Skeletal muscle cell (primary cell): Measurements from ENCODE around the gene SMC6.
A peak's percentile ranks its signal among the peaks of the same experiment; 100 is the strongest.

ENCODE experiments used
- DNase-seq: peaks from one replicate; pipeline ENCODE4 v3.0.0-alpha.2; 2010; ENCODE audit warnings: low read depth
- H3K4me3 ChIP-seq: 2 replicates; pipeline ENCODE4 v1.5.1; 2011; ENCODE audit warnings: low read depth, mild to moderate bottlenecking, control low read depth, low read length, moderate library complexity

SMC6 gene

DNA sequence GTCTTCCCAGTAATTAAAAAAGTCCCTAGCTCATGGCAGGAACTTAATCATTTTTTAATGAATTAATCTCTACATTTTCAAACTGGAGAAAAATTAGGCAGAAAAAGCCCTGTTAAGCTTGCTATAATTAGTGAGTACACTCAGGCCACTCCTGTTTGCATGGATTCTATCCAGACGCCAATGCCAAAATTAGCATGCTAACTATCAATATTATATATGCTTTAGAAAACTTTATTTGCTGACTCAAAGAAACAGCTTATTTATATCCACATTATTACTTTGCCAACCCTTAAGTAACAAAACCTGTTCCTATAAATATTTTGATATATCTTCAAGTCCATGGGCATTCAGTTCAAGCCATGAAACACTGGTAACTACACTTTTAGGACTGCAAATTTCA is 90.9 kb downstream of the SMC6 start:
- no peak for DNase-seq
- H3K4me3 ChIP-seq = no peak overlapping the region

DNA sequence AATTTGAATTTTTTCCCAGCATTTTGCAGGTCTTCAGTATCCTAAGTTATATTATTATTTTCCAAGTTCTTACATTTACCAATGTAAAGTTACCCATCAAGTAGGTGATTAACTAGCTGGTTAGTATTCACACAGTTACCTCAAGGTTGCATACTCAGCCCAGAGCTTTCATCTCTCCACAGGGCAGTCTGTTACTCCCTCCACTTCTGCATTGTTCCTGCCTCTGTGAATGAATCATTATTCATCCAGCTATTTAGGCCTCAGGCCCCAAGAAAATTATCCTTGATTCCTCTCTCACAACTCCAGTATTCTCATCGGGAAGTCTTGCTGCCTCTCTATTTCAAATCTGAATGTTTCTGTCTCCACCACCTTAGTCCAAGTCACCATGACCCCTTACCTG is 92.2 kb downstream of the SMC6 start:
- no peak overlapping the region for H3K4me3 ChIP-seq
- no peak for DNase-seq

DNA sequence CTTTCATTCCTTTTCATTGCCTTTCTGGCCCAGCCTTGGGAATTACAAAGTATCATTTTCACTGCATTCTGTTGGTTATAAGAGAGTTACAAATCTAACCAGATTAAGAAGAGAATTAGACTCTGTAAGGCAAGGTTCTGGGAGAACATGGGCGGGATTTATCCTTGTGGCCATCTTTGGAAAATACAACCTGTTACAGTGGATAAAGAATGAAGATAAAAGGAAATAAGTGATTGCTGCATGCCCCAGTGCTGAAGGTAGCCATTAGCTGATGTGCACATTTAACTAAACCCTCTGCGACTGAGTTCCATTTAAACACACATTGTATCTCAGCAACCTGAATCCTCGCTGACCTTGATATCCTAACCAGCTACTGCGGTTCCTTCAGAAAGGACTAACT is 93.4 kb downstream of the SMC6 start:
- H3K4me3 ChIP-seq = no peak overlapping the region
- no peak for DNase-seq

DNA sequence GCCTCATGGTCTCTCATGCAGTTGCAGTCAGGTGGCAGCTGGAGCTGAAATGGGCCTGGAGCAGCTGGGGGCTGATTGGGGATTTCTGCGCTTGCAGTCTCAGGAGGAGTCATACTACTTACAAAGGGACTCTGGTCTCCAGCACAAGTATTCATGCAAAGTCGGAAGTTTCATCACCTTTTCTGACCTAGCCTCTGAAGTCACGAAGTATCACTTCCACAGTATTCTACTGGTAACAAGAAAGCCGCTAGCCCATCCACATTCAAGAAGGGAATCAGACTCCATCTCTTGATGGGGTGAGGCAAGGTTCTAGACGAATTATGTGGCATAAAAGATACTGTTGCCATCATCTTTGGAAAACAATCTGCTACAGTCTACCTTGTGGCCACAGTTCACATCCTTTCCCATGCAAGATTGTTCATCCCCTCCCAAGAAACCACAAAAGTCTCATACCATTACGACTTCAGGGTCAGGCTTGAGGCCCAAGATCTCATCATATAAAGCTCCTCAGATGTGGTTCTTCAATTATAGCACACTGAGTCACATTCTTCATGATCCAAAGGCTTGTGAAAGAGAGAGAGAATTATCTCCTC is 95.3 kb downstream of the SMC6 start:
- H3K4me3 ChIP-seq = no peak overlapping the region
- DNase-seq = peak; percentile 72

DNA sequence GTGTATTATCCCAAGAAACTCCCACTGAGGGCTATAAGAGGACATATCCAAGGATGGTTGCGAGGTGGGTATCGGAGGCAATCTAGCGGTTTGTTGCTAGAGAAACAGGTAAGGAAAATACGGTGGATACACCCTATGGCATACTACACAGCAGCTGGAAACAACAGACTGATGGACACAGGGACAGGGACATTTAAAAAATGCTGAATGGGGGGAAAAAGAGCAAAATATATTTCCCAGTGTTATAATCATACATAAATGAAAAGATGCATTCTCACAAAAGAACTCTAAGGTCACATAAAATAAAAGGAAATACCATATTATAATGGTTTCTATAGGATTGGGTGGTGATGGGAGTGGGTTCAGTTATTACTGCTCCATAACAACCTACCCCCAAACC is 95.9 kb downstream of the SMC6 start:
- DNase-seq = no peak
- no peak overlapping the region for H3K4me3 ChIP-seq

DNA sequence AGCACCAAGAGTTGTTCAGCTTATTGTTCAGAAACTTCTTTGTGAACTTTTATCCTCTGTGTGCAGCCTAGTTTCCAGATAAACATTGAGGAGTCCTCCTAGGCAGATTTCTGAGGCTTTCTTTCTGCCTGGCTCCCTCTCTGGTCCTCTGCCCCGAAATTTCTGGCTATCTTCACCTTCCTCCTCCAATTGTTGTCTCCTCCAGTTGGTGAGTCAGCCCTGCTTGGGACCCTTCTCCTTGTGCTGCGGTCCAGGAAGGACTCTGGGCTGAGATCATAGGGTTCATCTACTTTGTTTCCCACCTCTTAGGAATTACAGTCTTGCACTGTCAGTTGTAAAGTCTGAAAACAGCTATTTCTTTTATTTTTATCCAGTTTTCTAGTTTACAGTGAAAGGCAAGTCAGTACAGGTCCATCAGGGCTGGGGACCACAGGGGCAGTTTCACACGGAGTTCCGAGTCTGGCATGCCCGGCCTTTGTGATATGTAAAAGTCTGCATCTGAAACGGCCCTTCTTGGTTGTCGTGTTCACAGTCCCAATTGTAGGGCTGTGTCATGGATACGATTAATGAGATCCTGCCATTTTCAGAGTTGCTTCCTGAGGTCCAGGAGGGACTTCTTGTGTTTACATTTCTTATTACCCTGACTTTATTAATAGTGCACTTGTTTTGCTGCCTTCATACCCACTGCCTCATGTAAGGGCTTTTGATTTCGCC is 100.8 kb downstream of the SMC6 start:
- DNase-seq = no peak
- H3K4me3 ChIP-seq = no peak overlapping the region

DNA sequence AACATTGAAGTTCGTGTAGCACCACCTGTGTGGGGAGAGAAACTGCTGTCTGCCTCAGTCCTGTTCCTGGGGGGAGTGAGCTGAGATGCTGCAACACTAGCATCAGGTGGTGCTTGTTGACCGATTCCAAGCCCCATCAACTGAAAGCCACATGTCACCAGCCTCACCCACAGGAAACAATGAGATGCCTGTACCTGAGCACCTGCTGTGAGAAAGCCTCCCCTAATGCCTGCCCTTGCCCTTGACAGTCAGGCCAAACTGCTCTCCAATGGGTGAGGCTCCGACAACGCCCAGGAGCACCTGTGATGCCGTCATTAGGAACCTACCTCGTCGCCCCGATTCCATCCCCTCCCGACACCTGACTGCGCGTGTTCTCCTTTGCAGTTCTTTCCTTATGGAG is 104.6 kb downstream of the SMC6 start:
- no peak for DNase-seq
- H3K4me3 ChIP-seq = no peak overlapping the region

DNA sequence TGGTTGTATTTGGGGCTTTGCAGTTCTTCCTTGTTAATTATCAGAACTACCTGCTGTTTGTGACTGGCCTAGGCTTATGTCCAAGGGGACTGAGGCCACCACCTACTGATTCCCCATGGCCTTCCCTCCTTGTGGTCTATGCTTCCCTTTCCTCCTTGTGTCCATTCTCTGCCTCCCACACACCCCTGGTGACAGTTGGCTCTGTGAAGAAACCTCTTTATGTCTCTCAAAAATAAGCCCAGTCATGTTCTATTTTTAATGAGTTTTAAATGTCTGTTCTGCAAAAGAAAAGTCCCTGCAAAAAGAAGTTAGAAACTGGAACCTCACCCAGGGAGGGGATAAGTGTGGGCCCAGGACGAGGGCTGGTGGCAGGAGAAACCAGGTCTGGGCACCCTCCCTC is 105.0 kb downstream of the SMC6 start:
- H3K4me3 ChIP-seq = no peak overlapping the region
- DNase-seq = no peak

DNA sequence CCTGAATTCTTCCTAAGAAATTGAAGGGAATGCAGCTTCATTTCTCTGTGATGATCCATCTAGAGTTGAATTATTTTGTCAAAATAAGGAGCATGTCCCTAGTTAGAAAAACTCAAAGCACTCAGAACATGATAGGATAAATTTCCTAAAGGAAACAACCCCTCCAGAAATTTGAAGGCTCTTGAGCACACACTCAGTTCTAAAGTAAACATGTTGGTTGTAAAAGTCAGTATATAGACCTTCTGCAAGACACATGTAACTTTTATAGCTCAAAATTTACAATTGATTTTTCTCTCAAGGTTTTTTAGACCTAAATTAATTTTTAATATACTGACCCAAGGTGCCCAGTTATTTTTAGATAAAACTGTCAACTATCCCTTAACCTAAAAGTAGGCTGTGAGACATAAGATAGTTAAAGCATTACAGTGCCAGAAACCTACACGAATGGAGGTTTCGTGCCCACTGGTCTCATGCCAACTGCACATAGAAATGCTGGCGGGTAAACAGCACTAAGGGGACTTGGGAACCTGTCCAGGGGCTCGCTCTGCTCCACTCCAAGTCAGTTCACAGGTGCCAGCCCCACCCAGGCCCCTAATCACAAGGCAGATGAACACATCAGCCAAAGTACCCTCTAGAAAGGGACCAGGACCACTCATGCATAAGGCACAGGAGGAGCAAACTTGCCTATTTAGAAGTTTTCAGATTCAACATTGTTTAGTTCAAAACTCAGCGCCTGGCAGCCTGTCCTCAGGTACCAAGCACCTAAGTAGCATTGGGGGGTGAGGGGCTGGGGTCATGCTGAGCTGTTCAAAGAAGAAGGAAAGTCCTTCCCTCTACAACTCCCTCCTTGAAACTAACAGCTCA is 106.5 kb downstream of the SMC6 start:
- no peak overlapping the region for H3K4me3 ChIP-seq
- no peak for DNase-seq

DNA sequence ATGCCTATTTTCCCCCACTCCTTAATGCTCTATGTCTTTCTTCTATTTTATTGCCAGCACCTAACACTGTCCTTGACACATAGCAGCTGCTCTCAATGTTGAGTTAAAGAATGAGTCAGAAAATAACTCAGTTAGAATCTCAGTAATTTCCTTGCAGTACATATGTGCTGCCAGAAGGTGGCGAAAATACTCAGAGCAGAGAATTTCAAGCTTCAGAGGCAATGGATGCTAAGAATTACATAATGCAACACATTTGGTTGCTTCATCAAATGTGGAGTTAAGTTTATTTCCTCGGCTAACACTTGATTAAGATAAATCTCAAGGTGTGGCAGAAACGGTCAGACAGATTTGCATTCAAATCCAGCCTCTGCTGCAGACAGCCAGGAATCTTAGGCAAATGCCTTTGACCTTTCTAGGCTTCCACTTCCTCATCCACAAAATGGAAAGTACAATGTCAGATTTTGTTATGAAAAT is 107.5 kb downstream of the SMC6 start:
- peak; percentile 43 for DNase-seq
- H3K4me3 ChIP-seq = no peak overlapping the region

DNA sequence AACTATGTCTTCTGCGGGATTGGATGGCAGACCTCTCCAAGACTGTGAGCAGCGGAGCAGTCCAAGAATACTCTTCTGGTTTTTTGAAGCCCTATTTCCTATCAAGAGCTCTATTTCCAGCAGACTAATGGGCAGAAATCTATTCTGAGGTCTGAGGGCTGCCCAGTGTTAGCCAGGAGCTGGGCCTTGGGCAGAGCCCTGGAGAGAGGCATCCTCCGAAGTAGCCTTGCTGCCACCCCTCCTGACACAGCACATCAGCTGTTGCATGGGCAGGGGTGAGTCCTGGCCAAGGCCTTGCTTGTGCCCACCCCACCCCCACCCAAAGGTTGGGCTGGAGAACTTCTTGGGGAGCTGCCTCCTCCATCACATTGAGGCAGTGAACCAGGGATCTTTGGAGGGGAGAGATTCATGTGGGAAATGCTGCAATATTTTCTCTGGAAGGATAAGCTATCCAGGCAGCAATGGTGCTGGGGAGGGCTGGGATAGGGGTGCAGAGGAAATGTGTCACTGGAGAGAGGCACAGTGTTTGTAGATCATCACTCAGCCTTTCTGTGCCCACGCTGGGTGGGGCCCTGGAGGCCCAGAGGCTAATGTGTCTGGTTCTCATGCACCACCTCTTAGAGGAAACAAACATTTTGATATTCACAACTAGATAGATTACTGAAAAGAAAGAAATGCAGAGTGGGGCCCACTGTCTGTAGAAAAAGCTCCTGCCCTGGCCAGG is 108.5 kb downstream of the SMC6 start:
- no peak for DNase-seq
- H3K4me3 ChIP-seq = no peak overlapping the region

DNA sequence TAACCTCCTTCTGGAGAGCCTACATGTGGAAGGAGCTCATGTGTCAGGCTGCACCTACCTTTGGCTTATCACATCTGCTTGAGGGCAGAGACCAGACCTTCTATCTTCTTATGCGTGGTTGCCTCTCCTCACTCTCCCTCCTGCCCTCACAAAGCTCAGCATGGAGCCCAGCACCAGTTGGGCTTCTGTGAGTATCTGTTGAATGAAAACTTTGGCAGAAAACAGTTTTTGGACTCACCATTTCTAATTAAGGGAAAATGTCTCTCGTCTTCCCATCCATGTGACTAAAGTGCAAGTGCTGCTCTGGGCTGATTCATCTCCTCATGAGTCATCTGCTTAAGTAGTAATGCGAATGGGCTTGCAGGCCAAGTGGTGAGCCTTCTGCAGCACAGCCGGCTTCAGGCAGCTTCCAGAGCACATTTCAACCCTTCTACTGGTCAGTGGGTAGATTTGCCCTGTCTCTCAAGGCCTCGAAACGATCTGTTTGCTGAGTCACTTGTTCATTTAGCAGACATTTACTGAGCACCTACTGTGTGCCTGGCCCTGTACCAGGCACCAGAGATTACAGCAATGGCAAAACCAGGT is 110.5 kb downstream of the SMC6 start:
- peak; percentile 87 for DNase-seq
- H3K4me3 ChIP-seq = no peak overlapping the region

DNA sequence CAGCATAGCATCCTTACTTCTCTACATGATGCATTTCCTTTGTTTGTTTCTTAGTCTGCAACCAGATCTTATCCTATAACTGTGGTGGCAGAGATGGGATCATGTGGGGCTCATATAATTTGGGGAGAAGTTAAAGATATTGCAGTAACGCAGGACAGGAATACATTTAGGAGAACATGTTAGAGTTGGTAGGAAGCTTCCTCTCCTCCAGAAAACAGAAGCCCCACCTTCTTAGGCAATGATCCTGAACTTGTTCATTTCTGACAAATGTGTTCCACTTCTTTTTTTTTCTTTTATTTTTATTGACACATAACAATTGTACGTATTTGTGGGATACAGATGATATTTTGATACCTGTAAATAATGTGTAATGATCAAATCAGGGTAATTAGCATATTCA is 113.2 kb downstream of the SMC6 start:
- DNase-seq = no peak
- H3K4me3 ChIP-seq = no peak overlapping the region

DNA sequence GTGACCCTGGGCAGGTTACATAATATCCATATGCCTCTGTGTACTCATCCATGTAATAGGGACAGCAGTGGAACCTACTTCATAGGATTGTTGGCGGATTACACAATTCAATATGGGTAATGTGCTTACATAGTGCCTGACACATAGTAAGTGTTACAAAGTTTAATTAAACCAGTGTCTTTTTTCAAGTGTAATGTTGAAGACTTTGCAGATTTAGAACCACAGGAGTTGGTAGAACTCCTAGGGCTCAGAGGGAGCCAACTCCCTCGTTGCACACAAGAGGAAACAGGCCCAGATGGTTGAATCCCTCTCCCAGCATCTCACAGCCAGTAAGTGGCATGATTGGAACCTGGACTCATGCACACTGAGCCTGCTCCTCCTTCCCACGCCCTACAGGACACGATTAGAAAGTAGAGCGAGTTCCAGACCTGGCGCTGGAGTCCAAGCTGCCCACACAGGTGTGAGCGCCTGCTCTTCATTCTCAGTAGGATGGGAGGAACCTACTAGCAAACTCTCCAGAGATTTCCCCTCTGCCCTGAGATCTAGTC is 115.3 kb downstream of the SMC6 start:
- DNase-seq = no peak

DNA sequence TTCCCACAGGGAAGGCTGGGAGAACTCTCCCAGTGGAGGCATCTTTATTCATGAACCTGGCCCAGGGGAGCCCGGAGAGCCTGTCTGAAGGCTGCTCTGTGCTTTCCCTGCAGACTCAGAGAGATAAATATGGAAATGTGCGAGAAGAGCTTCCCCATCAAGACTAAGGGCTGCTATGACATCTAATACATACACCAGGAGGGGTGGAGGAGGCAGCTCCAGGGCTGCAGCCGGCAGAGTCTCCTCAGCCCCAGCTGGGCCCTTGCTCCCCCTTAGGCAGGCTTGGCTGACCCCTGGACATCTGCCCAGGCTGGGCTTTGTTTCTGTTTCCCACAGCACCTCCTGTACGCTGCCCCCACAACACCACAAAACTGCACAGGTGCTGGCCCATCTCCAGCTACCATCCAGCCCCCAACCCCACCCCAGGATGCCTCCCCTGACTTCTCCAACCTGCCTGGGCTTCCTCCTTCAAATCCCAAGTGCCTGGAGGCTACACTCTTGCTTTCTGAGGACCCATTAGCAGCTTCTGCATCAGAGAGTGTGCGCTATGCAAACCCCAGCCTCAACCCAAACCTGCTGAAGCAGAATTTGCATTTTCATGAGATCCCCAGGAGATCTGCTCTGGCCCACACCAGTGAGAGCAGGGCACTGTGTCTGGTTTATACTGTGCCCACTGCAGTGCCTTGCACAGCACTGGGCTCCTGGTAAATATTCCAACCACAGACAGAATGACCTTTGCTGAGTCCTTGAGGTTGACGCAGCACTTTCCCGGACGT is 116.3 kb downstream of the SMC6 start:
- no peak for DNase-seq
- H3K4me3 ChIP-seq = no peak overlapping the region

More for the DNA sequence above, 115.3 kb downstream of the SMC6 start:
- no peak overlapping the region for H3K4me3 ChIP-seq

DNA sequence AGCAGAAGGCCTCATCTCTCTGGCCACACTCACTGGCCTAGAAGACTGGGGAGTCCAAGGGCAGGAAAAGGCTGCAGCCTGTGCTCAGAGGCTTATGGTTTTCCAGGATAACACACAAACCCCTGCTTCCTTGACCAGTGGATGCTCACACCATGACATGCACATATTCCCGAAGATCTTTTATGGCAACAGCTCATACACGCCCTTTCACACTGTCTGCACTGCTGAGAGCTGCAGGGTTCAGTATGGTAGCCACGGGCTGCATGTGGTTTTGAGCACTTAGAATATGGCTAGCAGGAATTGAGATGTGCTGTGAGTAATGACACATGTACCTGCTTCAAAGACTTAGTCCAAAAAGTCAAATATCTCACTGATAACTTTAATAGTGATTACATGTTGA is 117.4 kb downstream of the SMC6 start:
- DNase-seq = no peak
- H3K4me3 ChIP-seq = no peak overlapping the region

DNA sequence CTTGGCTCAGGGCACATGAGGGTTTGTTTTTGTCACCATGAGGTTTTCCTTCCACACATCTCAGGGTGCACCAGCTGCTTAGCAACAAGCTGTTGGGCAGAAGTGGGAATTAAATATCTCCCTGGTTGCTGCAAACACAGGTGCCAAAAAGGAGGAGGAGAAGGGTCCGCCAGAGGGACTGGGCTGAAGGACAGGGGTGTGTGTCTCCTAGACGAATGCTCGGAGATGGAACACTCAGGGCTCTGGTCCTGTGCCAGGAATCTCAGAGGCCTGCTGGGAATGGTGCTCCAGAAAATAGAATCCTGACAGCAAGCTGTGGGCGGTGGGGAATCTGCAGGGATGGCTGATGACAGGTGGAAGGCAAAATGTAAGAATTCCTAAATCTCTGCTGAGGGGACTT is 118.6 kb downstream of the SMC6 start:
- no peak for DNase-seq
- H3K4me3 ChIP-seq = no peak overlapping the region

DNA sequence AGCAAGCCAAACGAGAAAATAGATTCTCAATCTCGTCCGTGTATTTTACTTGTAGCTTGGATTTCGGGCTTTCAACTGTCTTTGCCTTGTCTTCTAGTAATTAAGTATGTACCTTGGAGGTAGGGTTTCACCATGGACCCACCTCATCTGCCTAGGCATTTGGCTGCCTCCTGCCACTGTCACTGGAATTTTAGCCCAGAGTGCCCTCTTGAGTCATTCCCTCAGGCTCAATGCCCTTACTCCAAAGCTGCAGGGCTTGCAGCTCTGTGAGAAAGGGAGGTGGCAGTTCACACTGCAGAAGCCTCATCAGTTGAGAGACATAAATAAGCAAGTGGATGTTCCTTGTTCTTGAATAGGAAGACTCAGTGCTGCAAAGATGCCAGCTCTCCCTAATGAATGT is 123.5 kb downstream of the SMC6 start:
- no peak overlapping the region for H3K4me3 ChIP-seq
- DNase-seq = no peak
